GM12865 (cell line): ENCODE data around the gene TMEM37.

Experiments used
- DNase-seq: peaks from one replicate; pipeline ENCODE4 v3.0.0; 2010; ENCODE audit warnings: low read depth
- H3K4me3 ChIP-seq: 2 replicates; pipeline ENCODE4 v1.5.1; 2011; ENCODE audit warnings: mild to moderate bottlenecking, low read depth, low read length, control low read depth
- TF ChIP-seq, protein P1 (sequence below): IDR thresholded peaks from 2 replicates; pipeline ENCODE4 v1.5.1; 2011; ENCODE audit warnings: low read length, control low read depth, low read depth, inconsistent platforms; ENCODE audit not compliant: insufficient read depth; ENCODE audit errors: missing control alignments

Gene TMEM37

DNA sequence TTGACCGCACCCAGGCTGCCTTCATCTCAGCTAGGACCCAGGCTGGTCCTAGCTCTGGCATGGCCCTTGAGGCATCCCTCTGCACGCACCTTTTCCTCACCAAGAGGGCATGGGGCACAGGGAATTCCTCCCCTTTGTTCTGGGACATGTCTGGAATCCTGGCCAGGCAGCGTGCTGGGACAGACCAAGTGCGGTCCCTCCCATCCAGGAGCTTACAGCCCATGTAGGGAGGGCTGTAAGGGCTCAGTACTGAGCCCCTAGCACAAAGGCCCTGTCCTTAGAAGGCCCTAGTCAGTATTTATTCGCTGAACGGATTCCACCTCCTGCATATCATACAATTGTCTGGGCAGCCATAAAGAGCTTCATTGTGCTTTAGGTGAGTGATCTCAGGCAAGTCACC is 3.0 kb downstream of the TMEM37 start:
- no peak overlapping the region for H3K4me3 ChIP-seq
- TF ChIP-seq, protein P1, sequence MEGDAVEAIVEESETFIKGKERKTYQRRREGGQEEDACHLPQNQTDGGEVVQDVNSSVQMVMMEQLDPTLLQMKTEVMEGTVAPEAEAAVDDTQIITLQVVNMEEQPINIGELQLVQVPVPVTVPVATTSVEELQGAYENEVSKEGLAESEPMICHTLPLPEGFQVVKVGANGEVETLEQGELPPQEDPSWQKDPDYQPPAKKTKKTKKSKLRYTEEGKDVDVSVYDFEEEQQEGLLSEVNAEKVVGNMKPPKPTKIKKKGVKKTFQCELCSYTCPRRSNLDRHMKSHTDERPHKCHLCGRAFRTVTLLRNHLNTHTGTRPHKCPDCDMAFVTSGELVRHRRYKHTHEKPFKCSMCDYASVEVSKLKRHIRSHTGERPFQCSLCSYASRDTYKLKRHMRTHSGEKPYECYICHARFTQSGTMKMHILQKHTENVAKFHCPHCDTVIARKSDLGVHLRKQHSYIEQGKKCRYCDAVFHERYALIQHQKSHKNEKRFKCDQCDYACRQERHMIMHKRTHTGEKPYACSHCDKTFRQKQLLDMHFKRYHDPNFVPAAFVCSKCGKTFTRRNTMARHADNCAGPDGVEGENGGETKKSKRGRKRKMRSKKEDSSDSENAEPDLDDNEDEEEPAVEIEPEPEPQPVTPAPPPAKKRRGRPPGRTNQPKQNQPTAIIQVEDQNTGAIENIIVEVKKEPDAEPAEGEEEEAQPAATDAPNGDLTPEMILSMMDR: no peak
- no peak for DNase-seq

DNA sequence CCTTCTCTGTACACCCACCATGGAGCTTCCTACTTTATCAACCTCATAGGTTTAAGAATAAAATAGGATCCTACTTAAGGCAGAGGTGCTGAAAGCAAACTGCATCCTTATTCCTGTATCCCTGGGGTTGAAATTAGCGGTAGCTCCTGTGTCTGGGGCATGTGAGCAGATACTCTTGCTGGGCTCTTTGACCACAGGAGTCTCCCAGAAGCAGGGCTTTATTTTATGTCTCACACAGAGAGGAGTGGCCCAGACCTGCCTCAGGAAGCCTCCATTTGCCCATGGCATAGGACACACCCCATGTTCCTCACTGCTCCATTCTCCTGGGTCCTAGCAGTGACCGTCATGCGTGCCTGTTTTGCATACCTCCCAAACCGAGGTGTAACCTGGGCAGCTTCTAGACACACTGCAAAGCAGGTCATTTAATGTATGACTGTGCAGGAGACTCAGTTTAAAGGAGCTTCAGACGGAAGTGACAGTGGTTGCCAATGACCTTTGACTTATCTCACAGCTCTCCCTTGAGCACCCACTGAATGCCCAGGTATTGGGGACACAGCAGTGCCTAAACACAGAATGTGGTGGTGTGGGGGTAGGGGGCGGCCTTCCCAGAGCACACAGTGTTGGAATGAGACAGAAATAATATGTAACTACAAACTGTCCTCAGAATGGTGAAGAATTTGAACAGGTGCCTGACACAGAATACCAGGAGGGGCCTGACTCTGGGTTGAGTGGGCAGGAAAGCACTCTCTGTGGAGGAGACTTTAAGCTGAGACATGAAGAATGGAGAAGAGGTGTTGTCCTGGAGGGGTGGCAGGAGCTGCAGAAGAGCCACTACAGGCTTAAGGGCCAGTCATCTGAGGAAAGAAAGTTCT is 3.7 kb downstream of the TMEM37 start:
- TF ChIP-seq, protein P1: no peak

DNA sequence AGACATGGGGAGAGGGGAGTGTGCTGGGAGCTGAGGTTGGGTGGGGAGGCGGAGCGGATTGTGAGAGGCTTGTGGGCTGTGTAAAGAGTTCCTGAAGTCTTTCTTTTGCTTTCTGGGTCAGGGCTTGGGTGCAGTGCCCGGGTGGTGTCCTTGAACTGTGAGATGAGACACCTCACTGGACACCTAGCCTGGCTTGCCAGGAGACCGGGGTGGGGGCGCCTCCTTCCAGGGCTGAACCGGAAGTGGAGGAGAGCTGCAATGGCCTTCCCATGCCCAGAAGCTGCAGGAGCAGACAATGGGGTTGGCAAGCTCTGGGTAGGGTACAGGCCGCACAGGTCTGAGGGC is 4.3 kb downstream of the TMEM37 start:
- no peak for DNase-seq
- TF ChIP-seq, protein P1: no peak
- H3K4me3 ChIP-seq: no peak overlapping the region

More for the DNA sequence above, 3.7 kb downstream of the TMEM37 start:
- H3K4me3 ChIP-seq: no peak overlapping the region
- DNase-seq: peak; percentile 23

DNA sequence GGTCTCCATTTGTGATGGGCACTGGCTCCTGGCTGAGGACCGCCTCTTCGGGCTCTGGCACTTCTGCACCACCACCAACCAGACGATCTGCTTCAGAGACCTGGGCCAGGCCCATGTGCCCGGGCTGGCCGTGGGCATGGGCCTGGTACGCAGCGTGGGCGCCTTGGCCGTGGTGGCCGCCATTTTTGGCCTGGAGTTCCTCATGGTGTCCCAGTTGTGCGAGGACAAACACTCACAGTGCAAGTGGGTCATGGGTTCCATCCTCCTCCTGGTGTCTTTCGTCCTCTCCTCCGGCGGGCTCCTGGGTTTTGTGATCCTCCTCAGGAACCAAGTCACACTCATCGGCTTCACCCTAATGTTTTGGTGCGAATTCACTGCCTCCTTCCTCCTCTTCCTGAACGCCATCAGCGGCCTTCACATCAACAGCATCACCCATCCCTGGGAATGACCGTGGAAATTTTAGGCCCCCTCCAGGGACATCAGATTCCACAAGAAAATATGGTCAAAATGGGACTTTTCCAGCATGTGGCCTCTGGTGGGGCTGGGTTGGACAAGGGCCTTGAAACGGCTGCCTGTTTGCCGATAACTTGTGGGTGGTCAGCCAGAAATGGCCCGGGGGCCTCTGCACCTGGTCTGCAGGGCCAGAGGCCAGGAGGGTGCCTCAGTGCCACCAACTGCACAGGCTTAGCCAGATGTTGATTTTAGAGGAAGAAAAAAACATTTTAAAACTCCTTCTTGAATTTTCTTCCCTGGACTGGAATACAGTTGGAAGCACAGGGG is 5.5 kb downstream of the TMEM37 start:
- no peak overlapping the region for H3K4me3 ChIP-seq
- TF ChIP-seq, protein P1: no peak
- DNase-seq: no peak

DNA sequence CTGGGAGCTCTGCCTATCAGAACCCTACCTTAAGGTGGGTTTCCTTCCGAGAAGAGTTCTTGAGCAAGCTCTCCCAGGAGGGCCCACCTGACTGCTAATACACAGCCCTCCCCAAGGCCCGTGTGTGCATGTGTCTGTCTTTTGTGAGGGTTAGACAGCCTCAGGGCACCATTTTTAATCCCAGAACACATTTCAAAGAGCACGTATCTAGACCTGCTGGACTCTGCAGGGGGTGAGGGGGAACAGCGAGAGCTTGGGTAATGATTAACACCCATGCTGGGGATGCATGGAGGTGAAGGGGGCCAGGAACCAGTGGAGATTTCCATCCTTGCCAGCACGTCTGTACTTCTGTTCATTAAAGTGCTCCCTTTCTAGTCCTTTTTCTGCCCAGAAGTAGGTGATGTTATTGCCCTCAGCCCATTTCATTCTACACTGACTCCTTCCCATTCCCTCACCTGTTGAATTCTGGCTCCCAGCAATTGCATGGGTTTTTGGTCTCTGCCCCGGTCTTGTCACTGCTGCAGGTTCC is 6.5 kb downstream of the TMEM37 start:
- no peak for DNase-seq
- H3K4me3 ChIP-seq: no peak overlapping the region
- TF ChIP-seq, protein P1: no peak

DNA sequence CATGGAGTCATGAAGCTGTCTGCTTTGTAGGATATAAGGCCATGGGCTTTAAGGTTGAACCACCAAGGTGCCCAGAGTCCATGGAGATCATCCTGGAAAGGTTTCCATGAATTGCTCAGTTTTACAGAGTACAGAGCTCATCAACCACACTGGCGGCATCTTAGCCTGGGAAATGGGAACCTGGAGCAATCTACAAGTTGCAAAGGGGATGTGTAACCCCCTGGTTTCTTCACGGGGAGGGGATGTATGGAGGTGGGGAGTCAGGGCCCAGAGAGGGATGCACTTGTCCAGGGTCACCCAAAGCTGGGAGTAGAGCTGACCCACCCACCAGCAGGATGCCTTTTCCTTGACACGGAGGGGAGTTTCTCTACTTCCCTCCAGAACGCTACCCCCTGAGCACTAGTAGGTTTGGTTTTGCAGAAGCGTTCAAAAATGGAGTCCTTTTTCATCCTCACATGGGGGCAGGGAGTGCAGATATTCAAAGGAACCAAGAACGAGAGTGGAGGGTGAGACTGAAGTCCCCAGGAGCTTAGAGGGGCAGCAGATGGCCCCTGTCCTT is 7.2 kb downstream of the TMEM37 start:
- H3K4me3 ChIP-seq: no peak overlapping the region
- no peak for DNase-seq
- TF ChIP-seq, protein P1: no peak
